Measurements from ENCODE around the gene SIRT2.

SIRT2 gene

DNA sequence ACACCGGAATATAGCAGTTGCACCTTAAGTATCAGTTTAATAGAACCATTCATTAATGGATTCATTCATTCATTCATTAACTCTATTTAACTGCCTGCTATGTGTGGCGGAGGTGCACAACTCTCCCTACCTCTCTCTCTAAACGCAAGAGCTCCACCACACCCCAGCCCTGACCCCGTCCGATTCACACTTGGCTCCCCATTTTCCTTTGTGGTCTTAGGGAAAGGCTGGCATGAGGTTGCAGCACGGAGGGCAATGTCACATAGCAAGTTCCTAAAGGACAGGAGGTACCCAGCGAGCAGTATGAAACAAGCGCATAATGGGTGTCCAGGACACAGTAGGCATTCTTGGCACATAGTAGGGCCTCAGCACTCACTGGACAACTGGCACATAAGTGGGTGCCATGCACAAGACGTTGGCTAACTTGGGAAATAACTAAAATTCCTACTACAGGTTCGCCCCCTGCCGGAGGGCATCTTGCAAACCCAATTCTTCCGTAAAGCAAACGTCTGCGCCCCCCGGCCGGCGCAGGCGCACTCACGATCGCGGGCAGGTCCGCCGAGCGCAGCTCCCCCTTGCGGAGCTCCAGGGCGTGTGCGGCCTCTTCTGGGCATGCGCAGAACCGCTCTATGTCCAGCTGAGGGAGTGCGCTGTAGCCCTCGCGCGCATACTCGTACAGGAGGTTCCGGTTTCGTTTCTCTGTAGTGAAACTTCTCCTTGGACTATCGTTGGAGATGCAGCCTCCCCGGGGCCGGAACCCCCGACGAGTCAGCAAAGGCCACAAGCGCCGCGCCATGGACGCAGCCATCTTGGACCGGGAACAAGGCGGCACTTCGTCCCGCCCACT, 30.7 kb upstream of the SIRT2 start, which contains the start of gene SARS2 (continued):
- TF ChIP-seq, protein P1, sequence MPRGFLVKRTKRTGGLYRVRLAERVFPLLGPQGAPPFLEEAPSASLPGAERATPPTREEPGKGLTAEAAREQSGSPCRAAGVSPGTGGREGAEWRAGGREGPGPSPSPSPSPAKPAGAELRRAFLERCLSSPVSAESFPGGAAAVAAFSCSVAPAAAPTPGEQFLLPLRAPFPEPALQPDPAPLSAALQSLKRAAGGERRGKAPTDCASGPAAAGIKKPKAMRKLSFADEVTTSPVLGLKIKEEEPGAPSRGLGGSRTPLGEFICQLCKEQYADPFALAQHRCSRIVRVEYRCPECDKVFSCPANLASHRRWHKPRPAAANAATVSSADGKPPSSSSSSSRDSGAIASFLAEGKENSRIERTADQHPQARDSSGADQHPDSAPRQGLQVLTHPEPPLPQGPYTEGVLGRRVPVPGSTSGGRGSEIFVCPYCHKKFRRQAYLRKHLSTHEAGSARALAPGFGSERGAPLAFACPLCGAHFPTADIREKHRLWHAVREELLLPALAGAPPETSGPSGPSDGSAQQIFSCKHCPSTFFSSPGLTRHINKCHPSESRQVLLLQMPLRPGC (tag by site-specific recombination; IDR thresholded peaks at IDR 0.05), result peak; percentile 61; the same call in 1 of the 2 replicates
- TF ChIP-seq, protein P2, sequence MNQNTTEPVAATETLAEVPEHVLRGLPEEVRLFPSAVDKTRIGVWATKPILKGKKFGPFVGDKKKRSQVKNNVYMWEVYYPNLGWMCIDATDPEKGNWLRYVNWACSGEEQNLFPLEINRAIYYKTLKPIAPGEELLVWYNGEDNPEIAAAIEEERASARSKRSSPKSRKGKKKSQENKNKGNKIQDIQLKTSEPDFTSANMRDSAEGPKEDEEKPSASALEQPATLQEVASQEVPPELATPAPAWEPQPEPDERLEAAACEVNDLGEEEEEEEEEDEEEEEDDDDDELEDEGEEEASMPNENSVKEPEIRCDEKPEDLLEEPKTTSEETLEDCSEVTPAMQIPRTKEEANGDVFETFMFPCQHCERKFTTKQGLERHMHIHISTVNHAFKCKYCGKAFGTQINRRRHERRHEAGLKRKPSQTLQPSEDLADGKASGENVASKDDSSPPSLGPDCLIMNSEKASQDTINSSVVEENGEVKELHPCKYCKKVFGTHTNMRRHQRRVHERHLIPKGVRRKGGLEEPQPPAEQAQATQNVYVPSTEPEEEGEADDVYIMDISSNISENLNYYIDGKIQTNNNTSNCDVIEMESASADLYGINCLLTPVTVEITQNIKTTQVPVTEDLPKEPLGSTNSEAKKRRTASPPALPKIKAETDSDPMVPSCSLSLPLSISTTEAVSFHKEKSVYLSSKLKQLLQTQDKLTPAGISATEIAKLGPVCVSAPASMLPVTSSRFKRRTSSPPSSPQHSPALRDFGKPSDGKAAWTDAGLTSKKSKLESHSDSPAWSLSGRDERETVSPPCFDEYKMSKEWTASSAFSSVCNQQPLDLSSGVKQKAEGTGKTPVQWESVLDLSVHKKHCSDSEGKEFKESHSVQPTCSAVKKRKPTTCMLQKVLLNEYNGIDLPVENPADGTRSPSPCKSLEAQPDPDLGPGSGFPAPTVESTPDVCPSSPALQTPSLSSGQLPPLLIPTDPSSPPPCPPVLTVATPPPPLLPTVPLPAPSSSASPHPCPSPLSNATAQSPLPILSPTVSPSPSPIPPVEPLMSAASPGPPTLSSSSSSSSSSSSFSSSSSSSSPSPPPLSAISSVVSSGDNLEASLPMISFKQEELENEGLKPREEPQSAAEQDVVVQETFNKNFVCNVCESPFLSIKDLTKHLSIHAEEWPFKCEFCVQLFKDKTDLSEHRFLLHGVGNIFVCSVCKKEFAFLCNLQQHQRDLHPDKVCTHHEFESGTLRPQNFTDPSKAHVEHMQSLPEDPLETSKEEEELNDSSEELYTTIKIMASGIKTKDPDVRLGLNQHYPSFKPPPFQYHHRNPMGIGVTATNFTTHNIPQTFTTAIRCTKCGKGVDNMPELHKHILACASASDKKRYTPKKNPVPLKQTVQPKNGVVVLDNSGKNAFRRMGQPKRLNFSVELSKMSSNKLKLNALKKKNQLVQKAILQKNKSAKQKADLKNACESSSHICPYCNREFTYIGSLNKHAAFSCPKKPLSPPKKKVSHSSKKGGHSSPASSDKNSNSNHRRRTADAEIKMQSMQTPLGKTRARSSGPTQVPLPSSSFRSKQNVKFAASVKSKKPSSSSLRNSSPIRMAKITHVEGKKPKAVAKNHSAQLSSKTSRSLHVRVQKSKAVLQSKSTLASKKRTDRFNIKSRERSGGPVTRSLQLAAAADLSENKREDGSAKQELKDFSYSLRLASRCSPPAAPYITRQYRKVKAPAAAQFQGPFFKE (tag by site-specific recombination; IDR thresholded peaks at IDR 0.05; ENCODE audit: borderline replicate concordance), result no peak
- TF ChIP-seq ZNF837 (tag by site-specific recombination; IDR thresholded peaks at IDR 0.05) (no peak), ZNF157 (tag by site-specific recombination; IDR thresholded peaks at IDR 0.05) (no peak), ZNF292 (tag by site-specific recombination; IDR thresholded peaks at IDR 0.05; ENCODE audit: borderline replicate concordance, low read depth) (no peak), ZXDB (tag by site-specific recombination; IDR thresholded peaks at IDR 0.05) (peak; percentile 92), REPIN1 (tag by site-specific recombination; IDR thresholded peaks at IDR 0.05; ENCODE audit: low read depth) (peak; percentile 82), ZNF624 (tag by site-specific recombination; IDR thresholded peaks at IDR 0.05) (no peak), BCL11A (tag by site-specific recombination; IDR thresholded peaks at IDR 0.05; ENCODE audit: low read depth) (peak; percentile 99), ZNF354C (tag by site-specific recombination; IDR thresholded peaks at IDR 0.05; ENCODE audit: borderline replicate concordance, low read depth) (no peak), ZNF202 (tag by site-specific recombination; IDR thresholded peaks at IDR 0.05; ENCODE audit: borderline replicate concordance) (no peak), ZNF561 (tag by site-specific recombination; IDR thresholded peaks at IDR 0.05; ENCODE audit: borderline replicate concordance) (peak; percentile 98; the same call in 1 of the 2 replicates), GLIS2 (tag by site-specific recombination; IDR thresholded peaks at IDR 0.05) (peak; percentile 60), SP7 (tag by site-specific recombination; IDR thresholded peaks at IDR 0.05) (peak; percentile 94)
- TF ChIP-seq, protein P3, sequence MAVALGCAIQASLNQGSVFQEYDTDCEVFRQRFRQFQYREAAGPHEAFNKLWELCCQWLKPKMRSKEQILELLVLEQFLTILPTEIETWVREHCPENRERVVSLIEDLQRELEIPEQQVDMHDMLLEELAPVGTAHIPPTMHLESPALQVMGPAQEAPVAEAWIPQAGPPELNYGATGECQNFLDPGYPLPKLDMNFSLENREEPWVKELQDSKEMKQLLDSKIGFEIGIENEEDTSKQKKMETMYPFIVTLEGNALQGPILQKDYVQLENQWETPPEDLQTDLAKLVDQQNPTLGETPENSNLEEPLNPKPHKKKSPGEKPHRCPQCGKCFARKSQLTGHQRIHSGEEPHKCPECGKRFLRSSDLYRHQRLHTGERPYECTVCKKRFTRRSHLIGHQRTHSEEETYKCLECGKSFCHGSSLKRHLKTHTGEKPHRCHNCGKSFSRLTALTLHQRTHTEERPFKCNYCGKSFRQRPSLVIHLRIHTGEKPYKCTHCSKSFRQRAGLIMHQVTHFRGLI (tag by site-specific recombination; IDR thresholded peaks at IDR 0.05), result peak; percentile 64; the same call in 1 of the 2 replicates
- TF ChIP-seq, protein P4, sequence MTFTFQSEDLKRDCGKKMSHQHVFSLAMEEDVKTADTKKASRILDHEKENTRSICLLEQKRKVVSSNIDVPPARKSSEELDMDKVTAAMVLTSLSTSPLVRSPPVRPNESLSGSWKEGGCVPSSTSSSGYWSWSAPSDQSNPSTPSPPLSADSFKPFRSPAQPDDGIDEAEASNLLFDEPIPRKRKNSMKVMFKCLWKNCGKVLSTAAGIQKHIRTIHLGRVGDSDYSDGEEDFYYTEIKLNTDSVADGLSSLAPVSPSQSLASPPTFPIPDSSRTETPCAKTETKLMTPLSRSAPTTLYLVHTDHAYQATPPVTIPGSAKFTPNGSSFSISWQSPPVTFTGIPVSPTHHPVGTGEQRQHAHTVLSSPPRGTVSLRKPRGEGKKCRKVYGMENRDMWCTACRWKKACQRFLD (tag by site-specific recombination; IDR thresholded peaks at IDR 0.05), result no peak
- TF ChIP-seq, protein P5, sequence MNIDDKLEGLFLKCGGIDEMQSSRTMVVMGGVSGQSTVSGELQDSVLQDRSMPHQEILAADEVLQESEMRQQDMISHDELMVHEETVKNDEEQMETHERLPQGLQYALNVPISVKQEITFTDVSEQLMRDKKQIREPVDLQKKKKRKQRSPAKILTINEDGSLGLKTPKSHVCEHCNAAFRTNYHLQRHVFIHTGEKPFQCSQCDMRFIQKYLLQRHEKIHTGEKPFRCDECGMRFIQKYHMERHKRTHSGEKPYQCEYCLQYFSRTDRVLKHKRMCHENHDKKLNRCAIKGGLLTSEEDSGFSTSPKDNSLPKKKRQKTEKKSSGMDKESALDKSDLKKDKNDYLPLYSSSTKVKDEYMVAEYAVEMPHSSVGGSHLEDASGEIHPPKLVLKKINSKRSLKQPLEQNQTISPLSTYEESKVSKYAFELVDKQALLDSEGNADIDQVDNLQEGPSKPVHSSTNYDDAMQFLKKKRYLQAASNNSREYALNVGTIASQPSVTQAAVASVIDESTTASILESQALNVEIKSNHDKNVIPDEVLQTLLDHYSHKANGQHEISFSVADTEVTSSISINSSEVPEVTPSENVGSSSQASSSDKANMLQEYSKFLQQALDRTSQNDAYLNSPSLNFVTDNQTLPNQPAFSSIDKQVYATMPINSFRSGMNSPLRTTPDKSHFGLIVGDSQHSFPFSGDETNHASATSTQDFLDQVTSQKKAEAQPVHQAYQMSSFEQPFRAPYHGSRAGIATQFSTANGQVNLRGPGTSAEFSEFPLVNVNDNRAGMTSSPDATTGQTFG (tag by site-specific recombination; IDR thresholded peaks at IDR 0.05; ENCODE audit: borderline replicate concordance), result no peak
- TF ChIP-seq, protein P6, sequence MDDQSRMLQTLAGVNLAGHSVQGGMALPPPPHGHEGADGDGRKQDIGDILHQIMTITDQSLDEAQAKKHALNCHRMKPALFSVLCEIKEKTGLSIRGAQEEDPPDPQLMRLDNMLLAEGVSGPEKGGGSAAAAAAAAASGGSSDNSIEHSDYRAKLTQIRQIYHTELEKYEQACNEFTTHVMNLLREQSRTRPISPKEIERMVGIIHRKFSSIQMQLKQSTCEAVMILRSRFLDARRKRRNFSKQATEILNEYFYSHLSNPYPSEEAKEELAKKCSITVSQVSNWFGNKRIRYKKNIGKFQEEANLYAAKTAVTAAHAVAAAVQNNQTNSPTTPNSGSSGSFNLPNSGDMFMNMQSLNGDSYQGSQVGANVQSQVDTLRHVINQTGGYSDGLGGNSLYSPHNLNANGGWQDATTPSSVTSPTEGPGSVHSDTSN (CRISPR knock-in tag; IDR thresholded peaks at IDR 0.05), result peak; percentile 63; the same call in 1 of the 2 replicates
- TF ChIP-seq, protein P7, sequence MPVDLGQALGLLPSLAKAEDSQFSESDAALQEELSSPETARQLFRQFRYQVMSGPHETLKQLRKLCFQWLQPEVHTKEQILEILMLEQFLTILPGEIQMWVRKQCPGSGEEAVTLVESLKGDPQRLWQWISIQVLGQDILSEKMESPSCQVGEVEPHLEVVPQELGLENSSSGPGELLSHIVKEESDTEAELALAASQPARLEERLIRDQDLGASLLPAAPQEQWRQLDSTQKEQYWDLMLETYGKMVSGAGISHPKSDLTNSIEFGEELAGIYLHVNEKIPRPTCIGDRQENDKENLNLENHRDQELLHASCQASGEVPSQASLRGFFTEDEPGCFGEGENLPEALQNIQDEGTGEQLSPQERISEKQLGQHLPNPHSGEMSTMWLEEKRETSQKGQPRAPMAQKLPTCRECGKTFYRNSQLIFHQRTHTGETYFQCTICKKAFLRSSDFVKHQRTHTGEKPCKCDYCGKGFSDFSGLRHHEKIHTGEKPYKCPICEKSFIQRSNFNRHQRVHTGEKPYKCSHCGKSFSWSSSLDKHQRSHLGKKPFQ (tag by site-specific recombination; IDR thresholded peaks at IDR 0.05), result peak; percentile 85
- TF ChIP-seq, protein P8, sequence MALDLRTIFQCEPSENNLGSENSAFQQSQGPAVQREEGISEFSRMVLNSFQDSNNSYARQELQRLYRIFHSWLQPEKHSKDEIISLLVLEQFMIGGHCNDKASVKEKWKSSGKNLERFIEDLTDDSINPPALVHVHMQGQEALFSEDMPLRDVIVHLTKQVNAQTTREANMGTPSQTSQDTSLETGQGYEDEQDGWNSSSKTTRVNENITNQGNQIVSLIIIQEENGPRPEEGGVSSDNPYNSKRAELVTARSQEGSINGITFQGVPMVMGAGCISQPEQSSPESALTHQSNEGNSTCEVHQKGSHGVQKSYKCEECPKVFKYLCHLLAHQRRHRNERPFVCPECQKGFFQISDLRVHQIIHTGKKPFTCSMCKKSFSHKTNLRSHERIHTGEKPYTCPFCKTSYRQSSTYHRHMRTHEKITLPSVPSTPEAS (tag by site-specific recombination; IDR thresholded peaks at IDR 0.05), result 0 out of 2 replicates have a peak, but pooled peaks have one; percentile 58
